H1 (cell line): ENCODE results near the gene CDK10. TPM values are rescaled to one million over a fixed set of nuclear protein-coding genes. Genes with fewer than 3 reads are reported as not detected.

Source experiments
- CTCF ChIA-PET: fragments of 300-600 bp; sonication (Branson Sonifier 250); formaldehyde crosslinking; loops from one replicate; lab custom pipeline; 2021; ENCODE audit not compliant: partially characterized antibody; lab: Charles Lee
- POLR2A ChIA-PET: fragments of 300-600 bp; sonication (Branson Sonifier 250); formaldehyde crosslinking; loops from one replicate; lab custom pipeline; 2021; ENCODE audit warnings: inconsistent platforms; ENCODE audit not compliant: partially characterized antibody; lab: Charles Lee
- DNase-seq, 2 experiments: peaks; one replicate each; pipeline versions ENCODE4 v3.0.0 to v3.0.0-alpha.2; 2010 to 2022; ENCODE audit warnings: low spot score in 2 of 2, low read depth in 1 of 2, mixed read lengths in 1 of 2
- FAIRE-seq: peaks from 2 replicates; lab custom pipeline; 2011; peaks lifted over from hg19 to GRCh38; lab: Jason Lieb, UNC
- H2AFZ ChIP-seq: 2 replicates; pipeline ENCODE4 v1.8.1; 2012; ENCODE audit warnings: low read length, inconsistent platforms
- H2AK5ac ChIP-seq: 2 replicates; pipeline ENCODE4 v1.6.1; 2013; ENCODE audit warnings: low read depth, low read length
- H2BK120ac ChIP-seq: replicated peaks from 2 replicates; pipeline ENCODE3; 2013; ENCODE audit warnings: low read depth, low read length, inconsistent platforms
- H2BK12ac ChIP-seq: 2 replicates; pipeline ENCODE4 v1.6.1; 2013; ENCODE audit warnings: low read depth, low read length
- H2BK15ac ChIP-seq: 2 replicates; pipeline ENCODE4 v1.6.1; 2013; ENCODE audit warnings: low read length
- H2BK20ac ChIP-seq: 2 replicates; pipeline ENCODE4 v1.6.1; 2013; ENCODE audit warnings: low read length
- H2BK5ac ChIP-seq: 2 replicates; pipeline ENCODE4 v1.6.1; 2013; ENCODE audit warnings: low read depth, low read length
- H3K14ac ChIP-seq: 2 replicates; pipeline ENCODE4 v1.6.1; 2013; ENCODE audit warnings: inconsistent platforms; ENCODE audit not compliant: insufficient read length
- H3K18ac ChIP-seq: 2 replicates; pipeline ENCODE4 v1.6.1; 2013; ENCODE audit warnings: low read length; ENCODE audit errors: extremely low read depth
- H3K23ac ChIP-seq: 2 replicates; pipeline ENCODE4 v1.6.1; 2013; ENCODE audit warnings: inconsistent platforms; ENCODE audit not compliant: insufficient read length
- H3K23me2 ChIP-seq: 2 replicates; pipeline ENCODE4 v1.6.1; 2013; ENCODE audit warnings: low read depth, low read length
- H3K27ac ChIP-seq: 2 replicates; pipeline ENCODE4 v1.6.1; 2011; ENCODE audit warnings: low read depth, low read length, inconsistent platforms
- H3K27me3 ChIP-seq, 4 experiments: replicated peaks in 1 of 4; 1 replicate in 1 of 4; 2 replicates in 3 of 4; pipeline versions ENCODE4 v1.6.1 to v1.8.1; 2011 to 2013; ENCODE audit warnings: low read length in 3 of 4, mild to moderate bottlenecking in 3 of 4, inconsistent platforms in 2 of 4, mixed read lengths in 2 of 4, moderate library complexity in 1 of 4; ENCODE audit not compliant: control insufficient read depth in 3 of 4, insufficient read depth in 3 of 4; ENCODE audit errors: extremely low read depth in 1 of 4
- H3K36me3 ChIP-seq, 4 experiments: 2 replicates each; pipeline versions ENCODE4 v1.6.1 to v1.8.1; 2011 to 2013; ENCODE audit warnings: mild to moderate bottlenecking in 4 of 4, low read length in 3 of 4, moderate library complexity in 2 of 4, control low read depth in 1 of 4, inconsistent platforms in 1 of 4; ENCODE audit not compliant: insufficient read depth in 4 of 4, control insufficient read depth in 2 of 4
- H3K4ac ChIP-seq: replicated peaks from 2 replicates; pipeline ENCODE3; 2013; ENCODE audit warnings: low read length, low read depth, mixed read lengths, inconsistent platforms; ENCODE audit not compliant: insufficient read length
- H3K4me1 ChIP-seq, 4 experiments: replicated peaks in 1 of 4; 1 replicate in 1 of 4; 2 replicates in 3 of 4; pipeline versions ENCODE4 v1.6.1 to v1.8.1; 2011 to 2013; ENCODE audit warnings: low read length in 3 of 4, inconsistent platforms in 2 of 4, mixed read lengths in 1 of 4; ENCODE audit not compliant: insufficient read depth in 4 of 4, control insufficient read depth in 3 of 4
- H3K4me2 ChIP-seq, 2 experiments: 2 replicates each; pipeline versions ENCODE4 v1.6.1 to v1.8.1; 2011 to 2013; ENCODE audit warnings: low read depth in 2 of 2, low read length in 2 of 2, control low read depth in 1 of 2, inconsistent platforms in 1 of 2, mild to moderate bottlenecking in 1 of 2; ENCODE audit not compliant: insufficient read depth in 1 of 2
- H3K4me3 ChIP-seq, 4 experiments: fragments of 200-600, 300-600 bp in 1 of 4; sonication (generic), shearing (Covaris generic), sonication (Bioruptor Twin) in 1 of 4; 2 replicates each; pipeline versions ENCODE4 v1.5.1 to v1.8.1; 2011 to 2016; ENCODE audit warnings: low read length in 4 of 4, low read depth in 3 of 4, control low read depth in 2 of 4, inconsistent platforms in 2 of 4, mild to moderate bottlenecking in 2 of 4, mixed read lengths in 1 of 4, moderate library complexity in 1 of 4; ENCODE audit not compliant: insufficient read depth in 2 of 4; ENCODE audit errors: extremely low read depth in 1 of 4
- H3K56ac ChIP-seq: replicated peaks from 2 replicates; pipeline ENCODE3; 2013; ENCODE audit warnings: low read depth, mild to moderate bottlenecking, mixed read lengths, low read length, inconsistent platforms; ENCODE audit not compliant: insufficient read length
- H3K79me1 ChIP-seq: 2 replicates; pipeline ENCODE4 v1.6.1; 2013; ENCODE audit warnings: low read depth, low read length, control low read depth
- H3K79me2 ChIP-seq, 2 experiments: 2 replicates each; pipeline versions ENCODE4 v1.6.1 to v1.8.1; 2012 to 2013; ENCODE audit warnings: low read length in 2 of 2, mild to moderate bottlenecking in 2 of 2, inconsistent platforms in 1 of 2; ENCODE audit not compliant: insufficient read depth in 2 of 2, control insufficient read depth in 1 of 2
- H3K9ac ChIP-seq, 4 experiments: replicated peaks in 1 of 4; 1 replicate in 1 of 4; 2 replicates in 3 of 4; pipeline versions ENCODE4 v1.6.1 to v1.8.1; 2011 to 2013; ENCODE audit warnings: low read depth in 3 of 4, low read length in 3 of 4, control low read depth in 2 of 4, mild to moderate bottlenecking in 2 of 4, moderate library complexity in 2 of 4, inconsistent platforms in 1 of 4; ENCODE audit errors: extremely low read depth in 1 of 4
- H3K9me3 ChIP-seq, 2 experiments: 2 replicates each; pipeline versions ENCODE4 v1.6.1 to v1.8.1; 2012 to 2013; ENCODE audit warnings: mild to moderate bottlenecking in 2 of 2, moderate library complexity in 2 of 2, control low read depth in 1 of 2, inconsistent platforms in 1 of 2, low read depth in 1 of 2, low read length in 1 of 2, mixed read lengths in 1 of 2; ENCODE audit not compliant: insufficient read depth in 2 of 2
- H4K20me1 ChIP-seq, 2 experiments: replicated peaks in 1 of 2; 2 replicates each; pipeline versions ENCODE3 to v1.8.1; 2011 to 2013; ENCODE audit warnings: inconsistent platforms in 2 of 2, low read length in 2 of 2, mild to moderate bottlenecking in 1 of 2; ENCODE audit not compliant: insufficient read depth in 2 of 2, control insufficient read depth in 1 of 2
- H4K5ac ChIP-seq: 2 replicates; pipeline ENCODE4 v1.6.1; 2013; ENCODE audit warnings: low read length, low read depth, mixed read lengths, inconsistent platforms; ENCODE audit not compliant: insufficient read length
- H4K8ac ChIP-seq: 2 replicates; pipeline ENCODE4 v1.8.0; 2013; ENCODE audit warnings: mild to moderate bottlenecking, moderate library complexity, low read length, inconsistent platforms; ENCODE audit not compliant: insufficient read depth; ENCODE audit errors: extremely low read depth
- H4K91ac ChIP-seq: replicated peaks from 2 replicates; pipeline ENCODE3; 2013; ENCODE audit warnings: low read length, mixed read lengths, inconsistent platforms; ENCODE audit not compliant: insufficient read length
- POLR2AphosphoS5 ChIP-seq: IDR thresholded peaks from 2 replicates; pipeline ENCODE4 v1.6.1; 2011; ENCODE audit warnings: low read depth, low read length
- RXRA ChIP-seq: IDR thresholded peaks from 2 replicates; pipeline ENCODE4 v1.6.1; 2011; ENCODE audit warnings: low read depth, mild to moderate bottlenecking, low read length, moderate library complexity; ENCODE audit not compliant: insufficient read depth
- WGBS, 2 experiments: shearing (Covaris generic) in 1 of 2; methylation state at CpG; one replicate each; pipeline versions ENCODE4 v1.1.6 to v1.1.7; 2013 to 2015; ENCODE audit warnings: low lambda C conversion rate in 2 of 2, mixed read lengths in 2 of 2, inconsistent platforms in 1 of 2, low coverage in 1 of 2, missing lambda C conversion rate in 1 of 2; ENCODE audit not compliant: insufficient replicate concordance in 2 of 2, insufficient coverage in 1 of 2, insufficient read length in 1 of 2; ENCODE audit errors: extremely low coverage in 1 of 2, missing lambda C conversion rate in 1 of 2; 5-methylcytosine and 5-hydroxymethylcytosine counted together
- polyA plus RNA-seq, 7 experiments: library from polyadenylated mRNA; depleted of rRNA in 3 of 7; stranded (reverse) in 5 of 7; unstranded in 2 of 7; fragments of >200 nt in 5 of 7; fragments of 200-250 nt in 2 of 7; gene quantifications; 1 replicate in 5 of 7; 2 replicates in 1 of 7; 4 replicates in 1 of 7; pipeline versions ENCODE4 v1.2.1 to v1.2.3, GENCODE V29; 2011 to 2013; ENCODE audit warnings: missing spikeins in 2 of 7, mixed read lengths in 2 of 7
- total RNA-seq: library from RNA; stranded (reverse); fragmentation: NEBNext Ultra II Directional; extraction: Animal tissue kit (Norgen Biotek cat#: 25700); gene quantifications from 2 replicates; pipeline ENCODE4 v1.2.1, GENCODE V29; 2021

Gene CDK10
- total and polyA plus RNA-seq, 2 of the 8 experiments (the other 6 are each of a cell fraction or from before 2014, with no cell fraction given): 49.5 to 83.9 TPM

DNA sequence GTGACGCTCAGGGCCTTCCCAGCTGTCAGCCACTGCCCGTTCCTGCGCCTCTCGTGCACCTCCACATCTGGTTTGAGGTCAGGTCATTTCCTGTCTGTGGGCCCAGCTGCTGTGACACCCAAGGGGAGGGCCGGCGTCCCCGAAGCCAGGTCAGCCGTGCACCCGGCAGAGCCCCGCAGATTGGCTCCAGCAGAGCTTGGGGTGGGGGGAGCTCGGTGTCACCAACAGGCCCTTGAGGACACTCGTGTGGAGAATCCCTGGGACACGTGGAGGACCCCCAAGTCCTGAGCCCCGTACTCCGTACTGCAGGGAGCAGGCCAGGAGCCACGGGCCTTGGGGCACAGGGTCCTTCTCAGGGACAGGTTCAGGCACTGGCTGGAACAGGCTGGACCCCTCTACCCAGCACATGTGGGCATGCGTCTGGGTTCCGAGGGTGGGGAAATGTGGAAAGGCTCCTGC lies 10.2 kb downstream of the CDK10 start:
- Histone ChIP-seq H2AK5ac (no peak overlapping the region), H2BK15ac (no peak overlapping the region), H3K14ac (no peak overlapping the region), H2BK120ac (no peak overlapping the region), H3K4me1 (peaks cover 0 to 11% (median 5%) of the 10 kb centered on the region in 4 experiments; a peak in 5 of 7 replicates), H3K36me3 (peaks cover 3 to 35% (median 11%) of the 10 kb centered on the region in 4 experiments; a peak in 7 of 8 replicates), H3K79me1 (no peaks in the 10 kb centered on the region), H3K4me3 (no peak overlapping the region), H4K20me1 (peaks cover 0 to 22% of the 10 kb centered on the region in 2 experiments), H2BK5ac (no peak overlapping the region), H2BK20ac (no peak overlapping the region), H3K23ac (no peak overlapping the region), H2BK12ac (no peak overlapping the region), H4K5ac (no peak overlapping the region), H3K23me2 (peaks cover 12% of the 10 kb centered on the region; the same call in 1 of the 2 replicates), H3K79me2 (no peaks in the 10 kb centered on the region), H3K9me3 (no peaks in the 10 kb centered on the region), H3K9ac (no peak overlapping the region), H2AFZ (no peak overlapping the region), H3K27me3 (no peaks in the 10 kb centered on the region), H3K56ac (no peak overlapping the region), H3K27ac (no peak overlapping the region), H4K8ac (no peak overlapping the region), H3K4ac (no peak overlapping the region), H3K18ac (no peak overlapping the region), H3K4me2 (no peak overlapping the region), H4K91ac (no peak overlapping the region)
- WGBS, 2 experiments: 90% methylated on average over 17 of the region's 18 CpGs; no CpG with 5 or more reads in 1 of the 2 experiments
- POLR2A ChIA-PET: interaction anchor here (0.6 to 6.6 kb wide), 8 partner anchors 8 to 220 kb away, joined by 3 to 59 read pairs (median 6); partner anchors contain the start of genes CDK10, CPNE7 and VPS9D1
- no peak for TF ChIP-seq RXRA
- TF ChIP-seq POLR2AphosphoS5: 0 out of 2 replicates have a peak, but pooled peaks have one; percentile 22
- FAIRE-seq (no peak), DNase-seq (no peak)
- CTCF ChIA-PET: interaction anchor here (0.7 to 2.0 kb wide), 5 partner anchors 9 to 131 kb away, joined by 3 to 6 read pairs (median 3); partner anchors contain the start of gene CDK10
